Retinal pigment epithelial cell (primary cell): ENCODE results near the gene PNPLA8.

Experiments
- DNase-seq: peaks from one replicate; pipeline ENCODE4 v3.0.0-alpha.2; 2010; ENCODE audit warnings: low read depth
- H3K4me3 ChIP-seq: 2 replicates; pipeline ENCODE4 v1.5.1; 2011; ENCODE audit warnings: mild to moderate bottlenecking, low read length, control low read depth, moderate library complexity
- CTCF ChIP-seq: conservative IDR thresholded peaks from 2 replicates; pipeline ENCODE4 v1.5.1; 2011; ENCODE audit warnings: low read depth, low read length, control low read depth, inconsistent platforms

The PNPLA8 gene

DNA sequence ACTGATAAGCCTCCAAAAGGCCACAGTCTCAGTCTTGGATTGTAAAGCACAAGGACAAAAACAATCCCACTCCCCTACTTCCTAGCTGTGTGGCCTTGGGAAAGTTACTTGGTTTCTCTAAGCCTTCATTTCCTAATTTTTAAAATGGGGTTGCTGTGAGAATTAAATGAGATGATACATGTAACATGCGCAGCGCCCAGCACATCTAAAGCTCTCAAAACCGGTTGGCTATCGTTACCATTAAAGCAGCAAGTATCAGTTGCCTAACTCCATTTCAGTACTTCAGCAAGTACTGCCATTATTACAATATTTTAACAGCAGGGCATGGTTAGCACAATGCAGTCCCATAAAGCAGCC is 71.6 kb downstream of the PNPLA8 start:
- no peak for TF ChIP-seq CTCF
- no peak for DNase-seq
- H3K4me3 ChIP-seq, result peak overlapping the region; percentile 46

DNA sequence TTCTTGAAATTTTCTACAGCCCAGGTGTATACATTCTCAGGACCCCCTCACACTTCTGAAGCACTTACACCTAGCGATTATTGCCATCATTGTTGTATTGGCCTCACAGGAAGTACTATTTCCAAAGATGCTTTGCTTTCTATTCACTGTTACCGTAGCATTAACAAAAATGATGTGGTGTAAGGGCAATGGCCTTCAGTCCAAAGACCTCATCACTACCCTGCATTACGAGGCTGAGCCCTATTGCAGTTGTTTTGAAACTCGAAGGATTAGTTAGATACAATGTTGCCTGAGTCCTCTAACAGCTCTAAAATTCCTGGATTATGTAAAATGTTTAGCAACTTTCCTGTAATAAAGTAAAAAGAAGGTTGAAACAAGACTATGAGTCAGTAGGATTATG is 72.6 kb downstream of the PNPLA8 start:
- TF ChIP-seq CTCF, result no peak
- DNase-seq, result no peak

GRCh38 chr7:108452707-108453106 is 73.2 kb downstream of the PNPLA8 start:
- DNase-seq, result no peak
- peak; percentile 65 for TF ChIP-seq CTCF
- no peak overlapping the region for H3K4me3 ChIP-seq

More for the DNA sequence above, 72.6 kb downstream of the PNPLA8 start:
- H3K4me3 ChIP-seq, result no peak overlapping the region

DNA sequence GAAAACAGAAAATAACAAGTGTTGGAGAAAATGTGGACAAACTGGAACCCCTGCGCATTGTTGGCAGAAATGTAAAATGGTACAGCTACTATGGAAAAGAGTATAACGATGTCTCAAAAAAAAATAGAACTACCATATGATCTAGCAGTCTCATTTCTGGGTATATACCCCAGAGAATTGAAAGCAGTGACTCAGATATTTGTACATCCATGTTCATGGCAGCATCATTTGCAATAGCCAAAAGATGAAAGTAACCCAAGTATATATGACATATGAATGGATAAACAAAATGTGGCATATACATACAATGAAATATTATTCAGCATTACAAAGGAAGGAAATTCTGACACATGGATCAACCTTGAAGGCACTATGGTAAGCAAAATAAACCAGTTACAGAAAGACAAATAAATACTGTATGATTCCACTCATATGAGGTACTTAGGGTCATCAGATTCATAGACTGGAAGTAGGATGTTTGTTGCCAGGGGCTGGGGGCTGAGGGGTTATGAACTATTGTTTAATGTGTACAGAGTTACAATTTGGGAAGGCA is 74.6 kb downstream of the PNPLA8 start:
- no peak for DNase-seq
- no peak overlapping the region for H3K4me3 ChIP-seq
- no peak for TF ChIP-seq CTCF

- no peak for TF ChIP-seq CTCF
- no peak overlapping the region for H3K4me3 ChIP-seq
- DNase-seq, result no peak
These were observed 75.8 kb downstream of the PNPLA8 start for GRCh38 chr7:108450160-108450559.

DNA sequence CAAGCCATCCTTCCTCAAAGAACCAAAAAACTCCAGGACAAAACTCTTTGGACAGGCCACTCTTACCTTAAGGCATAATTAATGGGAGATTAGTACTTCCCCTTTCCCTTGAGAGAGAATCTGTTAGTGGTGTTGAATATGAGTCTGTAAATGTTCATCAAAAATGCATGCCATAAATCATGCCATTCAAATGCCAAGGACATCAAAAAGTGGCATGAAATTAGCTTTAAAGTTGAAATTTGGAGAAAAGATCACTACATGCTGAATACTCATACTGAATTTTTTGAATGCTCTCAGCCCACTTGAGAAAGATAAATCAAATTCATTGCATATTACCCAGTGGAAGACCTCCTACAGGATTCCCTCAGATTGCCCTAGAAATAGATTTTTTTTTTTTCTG is 76.4 kb downstream of the PNPLA8 start:
- DNase-seq, result no peak
- H3K4me3 ChIP-seq, result no peak overlapping the region
- TF ChIP-seq CTCF, result no peak

- no peak overlapping the region for H3K4me3 ChIP-seq
- no peak for DNase-seq
- no peak for TF ChIP-seq CTCF
These were observed 77.1 kb downstream of the PNPLA8 start for GRCh38 chr7:108448584-108449505.
